Esophagus muscularis mucosa (tissue), 3 donors: Measurements from ENCODE around the gene NRP1.

Source experiments
- CTCF ChIP-seq, 3 experiments: fragments of 200-600 bp in 2 of 3; fragments of 450-650 bp in 1 of 3; sonication (generic) in 2 of 3; IDR thresholded peaks; one replicate each; pipeline ENCODE4 v1.5.1; 2017 to 2019; ENCODE audit warnings: antibody characterized with exemption in 3 of 3, mild to moderate bottlenecking in 2 of 3, moderate library complexity in 1 of 3
- POLR2AphosphoS5 ChIP-seq, 2 donors: sonication (generic); formaldehyde crosslinking; IDR thresholded peaks; one replicate each; pipeline ENCODE4 v1.6.1; 2017; ENCODE audit warnings: antibody characterized with exemption in 2 of 2

GRCh38 chr10:33371234-33371633, 36.8 kb upstream of the NRP1 start:
- TF ChIP-seq CTCF (IDR thresholded peaks at IDR 0.05) (no peak), POLR2AphosphoS5 (IDR thresholded peaks at IDR 0.05) (no peak)
